IgD-negative memory B cell (primary cell): ENCODE measurements around the gene ZIC1. TPM values are rescaled to one million over a fixed set of nuclear protein-coding genes. Genes with fewer than 3 reads are reported as not detected.
A peak's percentile ranks its signal among the peaks of the same experiment; 100 is the strongest.

Experiments used
- H3K27ac Mint-ChIP-seq, 3 donors: one replicate each; pipeline ENCODE4 v1.8.0; 2020 to 2022; ENCODE audit warnings: mild to moderate bottlenecking in 3 of 3, mixed read lengths in 3 of 3, moderate library complexity in 1 of 3
- H3K27me3 Mint-ChIP-seq: one replicate; pipeline ENCODE4 v1.8.0; 2021; ENCODE audit warnings: mixed read lengths
- H3K36me3 Mint-ChIP-seq: one replicate; pipeline ENCODE4 v1.8.0; 2020; ENCODE audit warnings: mild to moderate bottlenecking, mixed read lengths
- H3K4me1 Mint-ChIP-seq, 3 donors: one replicate each; pipeline ENCODE4 v1.8.0; 2020 to 2022; ENCODE audit warnings: mixed read lengths in 3 of 3, mild to moderate bottlenecking in 1 of 3
- H3K4me3 Mint-ChIP-seq, 4 donors: one replicate each; pipeline ENCODE4 v1.8.0; 2020 to 2022; ENCODE audit warnings: mild to moderate bottlenecking in 4 of 4, mixed read lengths in 4 of 4, moderate library complexity in 3 of 4
- H3K9me3 Mint-ChIP-seq, 3 donors: one replicate each; pipeline ENCODE4 v1.8.0; 2020 to 2021; ENCODE audit warnings: mixed read lengths in 3 of 3, mild to moderate bottlenecking in 1 of 3
- polyA plus RNA-seq: library from polyadenylated mRNA; unstranded; fragments of 300-500 nt; fragmentation: Illumina TruSeq; gene quantifications from one replicate; pipeline ENCODE4 v1.2.3, GENCODE V29; 2021

ZIC1 gene
- polyA plus RNA-seq, 1 donor from 2014 or later: not detected

DNA sequence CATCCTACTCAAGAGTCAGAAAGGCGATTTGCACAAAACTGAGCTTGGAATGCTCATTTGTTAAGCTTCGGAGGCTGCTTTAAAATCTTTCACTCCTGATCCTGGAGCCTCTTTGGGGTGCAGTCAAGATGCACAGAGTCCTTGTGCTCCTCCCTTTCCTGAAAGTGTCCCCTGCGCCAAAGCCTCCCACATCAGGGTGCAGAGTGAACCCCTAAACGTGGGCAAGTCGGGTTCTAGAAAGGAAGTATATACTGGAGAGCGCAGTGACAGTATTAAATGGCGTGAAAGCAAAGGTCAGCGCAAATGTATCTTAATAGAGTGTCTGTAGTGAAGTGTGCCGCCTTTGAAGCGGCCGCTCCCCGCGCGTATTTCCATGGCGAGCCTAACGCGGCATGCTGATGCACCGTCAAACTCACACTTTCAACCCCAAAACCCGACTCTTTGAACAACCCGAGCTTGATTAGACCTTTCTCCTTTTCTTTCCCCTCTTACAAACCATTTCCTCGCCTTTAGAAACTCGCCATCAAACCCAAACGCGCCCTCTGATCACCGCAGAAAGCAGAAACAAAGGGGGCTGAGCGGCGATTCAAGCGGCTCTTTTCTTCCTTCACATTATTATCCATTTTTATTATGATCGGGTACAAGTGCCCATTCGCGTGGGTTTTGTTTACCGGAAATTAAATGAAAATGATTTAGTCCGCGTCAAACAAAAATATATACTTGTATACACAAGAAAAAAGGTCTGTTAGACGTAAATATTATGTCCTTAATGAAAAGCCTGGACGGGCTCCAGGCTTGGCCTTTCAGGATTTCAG, 21.1 kb upstream of the ZIC1 start:
- peaks cover 77% of the 10 kb centered on the region for H3K27me3 Mint-ChIP-seq
- H3K4me3 Mint-ChIP-seq: no peak overlapping the region
- H3K27ac Mint-ChIP-seq: peak overlapping the region in 1 of 3 donors; percentile 30
- H3K36me3 Mint-ChIP-seq: peaks cover 2% of the 10 kb centered on the region
- H3K4me1 Mint-ChIP-seq: no peaks in the 10 kb centered on the region
- peaks cover 1 to 5% (median 5%) of the 10 kb centered on the region in 3 donors for H3K9me3 Mint-ChIP-seq

- H3K27ac Mint-ChIP-seq: peak overlapping the region in 2 of 3 donors; percentile 31 to 80
- H3K4me3 Mint-ChIP-seq: no peak overlapping the region
- peaks cover 2% of the 10 kb centered on the region for H3K36me3 Mint-ChIP-seq
- H3K9me3 Mint-ChIP-seq: peaks cover 1 to 6% (median 5%) of the 10 kb centered on the region in 3 donors
- peaks cover 75% of the 10 kb centered on the region for H3K27me3 Mint-ChIP-seq
- H3K4me1 Mint-ChIP-seq: peaks cover 0 to under 1% (median 0%) of the 10 kb centered on the region in 3 donors
Measured at GRCh38 chr3:147388700-147389580, 20.2 kb upstream of the ZIC1 start.

DNA sequence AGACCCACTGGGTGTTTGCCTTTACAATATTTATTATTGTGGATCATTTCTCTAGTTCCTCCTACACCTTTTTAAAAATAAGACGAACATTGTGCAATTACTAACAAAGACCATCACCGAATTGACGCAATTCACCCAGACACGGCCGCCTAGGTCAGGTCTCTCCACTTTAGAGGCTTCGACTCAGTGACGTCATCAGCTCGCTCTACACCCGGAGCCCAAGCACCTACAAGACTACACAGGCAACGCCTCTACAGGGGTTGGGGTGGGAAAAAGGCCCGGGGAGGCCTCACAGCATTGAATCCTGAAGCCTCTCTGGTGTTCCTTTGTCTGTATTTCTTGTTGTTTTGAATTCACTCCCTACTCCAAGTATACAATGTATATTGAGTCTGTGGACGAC, 19.4 kb upstream of the ZIC1 start:
- H3K36me3 Mint-ChIP-seq: no peaks in the 10 kb centered on the region

DNA sequence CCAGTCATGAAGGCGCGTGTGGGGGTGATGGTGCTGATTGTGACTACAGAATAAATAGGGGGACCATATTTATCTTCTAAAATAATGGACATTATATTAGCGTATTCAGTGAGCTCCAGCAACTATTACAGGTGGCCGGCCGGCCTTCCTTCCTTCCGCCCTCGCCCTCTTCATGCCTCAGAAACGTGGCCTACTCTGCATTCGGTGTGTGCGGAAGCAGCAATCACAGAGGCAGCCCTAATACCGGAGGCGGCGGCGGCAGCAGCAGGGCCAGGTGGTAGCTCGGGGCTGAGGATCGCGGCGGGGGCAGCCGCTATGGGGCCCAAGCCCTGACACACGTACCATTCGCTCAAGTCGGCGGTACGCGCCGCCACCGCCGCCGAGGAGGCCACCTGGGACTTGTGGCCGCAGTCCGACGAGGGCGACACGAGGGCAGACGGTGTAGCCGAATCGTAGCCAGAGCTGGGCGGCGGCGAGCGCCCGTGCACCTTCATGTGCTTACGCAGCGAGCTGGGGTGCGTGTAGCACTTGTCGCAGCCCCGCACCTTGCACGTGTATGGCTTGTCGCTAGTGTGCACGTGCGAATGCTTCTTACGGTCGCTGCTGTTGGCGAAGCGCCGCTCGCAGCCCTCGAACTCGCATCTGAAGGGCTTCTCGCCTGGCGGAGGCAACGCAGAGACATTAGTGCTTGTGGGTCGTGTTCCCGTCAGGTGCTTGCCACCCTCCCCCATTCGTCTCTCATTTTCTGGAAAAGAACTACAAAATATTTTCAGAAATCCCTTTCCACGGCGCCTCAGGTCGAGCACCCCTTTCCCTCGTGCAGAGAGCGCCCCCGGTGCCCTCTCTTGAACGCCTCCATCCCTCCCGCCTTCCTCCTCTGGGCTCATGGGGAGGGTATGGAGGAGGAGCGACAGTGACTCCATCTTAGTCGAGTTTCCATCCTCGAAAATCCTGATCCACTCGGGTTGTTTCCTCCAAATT, 18.3 kb upstream of the ZIC1 start:
- no peak overlapping the region for H3K4me3 Mint-ChIP-seq
- peaks cover 1 to 14% (median 5%) of the 10 kb centered on the region in 3 donors for H3K9me3 Mint-ChIP-seq
- H3K27ac Mint-ChIP-seq: no peak overlapping the region
- H3K4me1 Mint-ChIP-seq: peaks cover 0 to 1% (median 0%) of the 10 kb centered on the region in 3 donors
- H3K27me3 Mint-ChIP-seq: peaks cover 74% of the 10 kb centered on the region
- no peaks in the 10 kb centered on the region for H3K36me3 Mint-ChIP-seq

More for the DNA sequence above, 19.4 kb upstream of the ZIC1 start:
- peaks cover 1 to 11% (median 5%) of the 10 kb centered on the region in 3 donors for H3K9me3 Mint-ChIP-seq
- H3K4me3 Mint-ChIP-seq: no peak overlapping the region
- H3K4me1 Mint-ChIP-seq: peaks cover 0 to 1% (median 0%) of the 10 kb centered on the region in 3 donors
- no peak overlapping the region for H3K27ac Mint-ChIP-seq
- H3K27me3 Mint-ChIP-seq: peaks cover 74% of the 10 kb centered on the region

DNA sequence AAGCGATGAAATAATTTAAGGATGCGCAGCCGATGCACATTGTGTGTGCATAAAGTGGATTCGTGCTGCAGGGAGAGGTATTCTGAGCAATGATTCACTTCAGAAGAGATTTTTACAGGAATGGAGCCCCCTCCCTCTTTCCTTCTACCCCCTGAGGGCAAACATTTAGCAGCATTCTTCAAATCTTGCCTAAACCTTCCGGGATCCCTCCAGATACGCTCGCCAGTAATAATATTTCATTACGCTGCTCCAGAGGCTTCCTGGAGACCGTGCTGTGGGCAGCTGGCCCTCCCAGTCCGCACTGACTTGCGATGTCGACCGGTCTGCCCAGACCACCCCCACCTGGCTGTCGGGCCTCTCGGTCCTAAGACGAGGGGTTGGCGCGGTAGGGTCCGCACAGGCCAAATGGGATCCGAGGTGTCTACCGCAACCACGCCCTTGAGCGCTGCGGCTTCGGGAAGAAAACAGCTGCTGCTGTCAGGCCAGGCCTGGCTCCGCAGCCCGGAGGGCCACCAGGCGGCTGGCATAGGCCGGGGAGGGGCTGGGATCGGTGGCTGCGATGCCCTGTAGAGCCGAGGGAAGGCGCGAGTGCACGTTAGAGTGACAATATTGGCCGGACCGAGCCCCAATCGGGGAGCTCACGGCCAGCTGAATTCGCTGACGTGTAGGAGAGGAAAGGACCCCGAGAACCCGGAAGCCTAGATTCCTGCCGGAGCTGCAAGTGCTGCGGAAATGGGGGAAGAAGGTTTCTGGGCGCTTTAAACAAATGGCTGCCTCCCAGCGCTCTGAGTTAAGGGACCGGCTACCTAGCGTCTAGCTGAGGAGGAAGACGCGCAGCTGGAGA, 17.2 kb upstream of the ZIC1 start:
- peak overlapping the region in 2 of 3 donors; percentile 35 to 78 for H3K27ac Mint-ChIP-seq
- H3K27me3 Mint-ChIP-seq: peaks cover 67% of the 10 kb centered on the region
- no peak overlapping the region for H3K4me3 Mint-ChIP-seq
- H3K9me3 Mint-ChIP-seq: peaks cover 1 to 15% (median 5%) of the 10 kb centered on the region in 3 donors
- H3K4me1 Mint-ChIP-seq: peaks cover 0 to 1% (median 0%) of the 10 kb centered on the region in 3 donors
- H3K36me3 Mint-ChIP-seq: no peaks in the 10 kb centered on the region

- Mint-ChIP-seq H3K4me3 (no peak overlapping the region), H3K27ac (peak overlapping the region in 2 of 3 donors; percentile 35 to 73), H3K4me1 (peaks cover 0 to 1% (median 0%) of the 10 kb centered on the region in 3 donors), H3K27me3 (peaks cover 69% of the 10 kb centered on the region), H3K36me3 (no peaks in the 10 kb centered on the region), H3K9me3 (peaks cover 1 to 16% (median 5%) of the 10 kb centered on the region in 3 donors)
Measured at GRCh38 chr3:147392625-147392946, 16.6 kb upstream of the ZIC1 start.

DNA sequence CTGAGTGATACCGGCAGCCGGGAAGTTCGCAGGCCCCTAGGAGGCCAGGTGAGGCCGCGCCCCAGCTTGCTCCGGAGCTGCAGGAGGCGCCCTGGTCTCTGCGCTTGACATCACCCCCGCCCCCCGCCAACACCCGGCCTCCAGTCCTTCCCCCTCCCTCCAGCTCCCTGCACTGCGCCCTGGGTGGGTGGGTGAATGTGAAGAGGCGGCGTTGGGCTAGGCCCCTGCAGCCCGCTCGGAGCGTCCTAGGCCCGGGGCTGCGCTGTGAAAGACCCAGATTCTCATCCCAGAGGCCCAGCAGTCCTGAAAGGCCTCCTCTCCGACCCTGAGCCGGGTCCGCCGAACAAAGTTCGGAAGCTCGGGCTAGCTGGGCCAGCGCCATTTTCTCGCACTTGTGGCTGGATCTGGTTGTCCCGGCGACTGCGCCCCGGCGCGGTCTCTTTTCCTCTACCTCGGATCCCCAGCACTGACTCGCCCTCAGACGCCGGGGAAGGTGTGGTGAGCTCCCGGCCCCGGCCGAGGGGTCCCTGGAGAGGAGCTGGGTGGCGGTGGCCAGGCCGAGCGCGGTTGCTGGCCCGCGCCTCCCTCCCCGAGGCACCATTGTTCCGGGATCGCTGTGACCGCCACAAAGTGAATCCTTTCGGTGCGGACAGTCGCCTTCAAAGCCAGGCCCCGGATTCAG, 15.8 kb upstream of the ZIC1 start:
- peaks cover 63% of the 10 kb centered on the region for H3K27me3 Mint-ChIP-seq
- H3K4me1 Mint-ChIP-seq: peaks cover 0 to 1% (median 0%) of the 10 kb centered on the region in 3 donors
- no peaks in the 10 kb centered on the region for H3K36me3 Mint-ChIP-seq
- H3K27ac Mint-ChIP-seq: no peak overlapping the region
- H3K9me3 Mint-ChIP-seq: peaks cover 0 to 16% (median under 1%) of the 10 kb centered on the region in 3 donors
- no peak overlapping the region for H3K4me3 Mint-ChIP-seq

DNA sequence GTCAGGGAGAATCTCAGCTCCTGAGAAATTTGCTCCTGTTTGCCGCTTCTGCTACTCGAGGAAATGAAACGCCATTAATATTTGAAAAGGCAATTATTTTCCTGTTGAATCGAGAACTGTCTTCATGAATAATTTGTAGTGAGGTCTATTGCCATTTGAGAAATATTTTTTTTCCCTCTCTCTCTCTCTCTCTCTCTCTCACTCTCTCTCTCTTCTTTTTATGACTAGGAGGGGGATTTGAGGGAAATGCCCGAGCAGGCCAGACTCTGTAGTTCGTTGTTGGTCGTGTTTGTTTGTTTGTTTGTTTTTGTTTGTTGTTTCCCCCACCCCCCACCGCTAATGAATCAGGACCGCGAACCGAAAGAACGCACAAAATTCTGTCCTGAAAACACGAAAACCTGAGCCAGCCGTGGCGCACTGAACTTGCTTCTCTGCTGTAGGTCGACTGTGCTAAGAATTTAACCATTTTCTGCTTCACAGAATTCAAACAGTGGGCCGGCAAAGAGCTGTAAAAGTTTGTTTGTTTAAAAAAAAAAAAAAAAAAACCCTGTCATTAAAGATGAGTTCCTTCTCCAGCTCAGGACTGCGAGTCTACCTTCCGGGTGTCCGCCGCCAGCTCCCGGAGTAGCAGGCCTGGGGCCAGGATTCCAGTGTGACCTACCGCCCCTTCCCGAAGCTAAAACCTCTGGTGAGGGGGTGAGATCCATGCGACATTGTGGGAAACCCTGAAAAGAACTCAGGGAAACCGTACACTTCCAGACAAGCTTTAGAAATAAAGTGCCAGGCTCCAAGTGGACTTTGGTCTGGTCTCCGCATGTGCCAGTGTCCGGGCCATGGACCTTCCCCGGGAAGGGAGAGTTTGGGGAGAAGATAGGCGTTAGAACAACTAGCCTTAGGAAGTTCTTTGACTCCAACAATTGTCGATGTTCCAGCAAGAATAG, 15.0 kb upstream of the ZIC1 start:
- H3K9me3 Mint-ChIP-seq: peaks cover 0 to 13% (median 2%) of the 10 kb centered on the region in 3 donors
- H3K4me3 Mint-ChIP-seq: no peak overlapping the region
- H3K4me1 Mint-ChIP-seq: peaks cover 0 to 1% (median 0%) of the 10 kb centered on the region in 3 donors
- H3K27ac Mint-ChIP-seq: peak overlapping the region in 1 of 3 donors; percentile 4
- H3K27me3 Mint-ChIP-seq: peaks cover 58% of the 10 kb centered on the region
- H3K36me3 Mint-ChIP-seq: no peaks in the 10 kb centered on the region

DNA sequence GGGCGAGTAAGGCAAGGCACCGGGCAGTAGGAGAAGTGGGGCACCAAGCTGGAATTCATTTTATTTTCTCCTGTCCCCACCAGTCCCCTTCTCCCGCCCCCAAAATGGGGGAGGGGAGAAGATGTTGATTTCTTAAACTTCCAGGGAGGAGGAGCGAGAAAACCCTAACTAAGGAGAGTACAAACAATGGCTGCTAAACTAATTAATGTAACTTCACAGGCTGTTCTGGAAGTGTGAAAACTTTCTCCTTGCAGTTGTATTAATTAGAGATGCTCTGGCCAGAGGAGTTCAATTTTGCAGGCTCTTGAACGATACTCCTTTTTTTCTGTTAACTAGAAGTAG, 14.3 kb upstream of the ZIC1 start:
- Mint-ChIP-seq H3K27ac (peak overlapping the region in 1 of 3 donors; percentile 4), H3K9me3 (peaks cover 0 to 13% (median 4%) of the 10 kb centered on the region in 3 donors), H3K4me3 (no peak overlapping the region), H3K36me3 (no peaks in the 10 kb centered on the region), H3K27me3 (peaks cover 59% of the 10 kb centered on the region), H3K4me1 (peaks cover 0 to 1% (median 0%) of the 10 kb centered on the region in 3 donors)

DNA sequence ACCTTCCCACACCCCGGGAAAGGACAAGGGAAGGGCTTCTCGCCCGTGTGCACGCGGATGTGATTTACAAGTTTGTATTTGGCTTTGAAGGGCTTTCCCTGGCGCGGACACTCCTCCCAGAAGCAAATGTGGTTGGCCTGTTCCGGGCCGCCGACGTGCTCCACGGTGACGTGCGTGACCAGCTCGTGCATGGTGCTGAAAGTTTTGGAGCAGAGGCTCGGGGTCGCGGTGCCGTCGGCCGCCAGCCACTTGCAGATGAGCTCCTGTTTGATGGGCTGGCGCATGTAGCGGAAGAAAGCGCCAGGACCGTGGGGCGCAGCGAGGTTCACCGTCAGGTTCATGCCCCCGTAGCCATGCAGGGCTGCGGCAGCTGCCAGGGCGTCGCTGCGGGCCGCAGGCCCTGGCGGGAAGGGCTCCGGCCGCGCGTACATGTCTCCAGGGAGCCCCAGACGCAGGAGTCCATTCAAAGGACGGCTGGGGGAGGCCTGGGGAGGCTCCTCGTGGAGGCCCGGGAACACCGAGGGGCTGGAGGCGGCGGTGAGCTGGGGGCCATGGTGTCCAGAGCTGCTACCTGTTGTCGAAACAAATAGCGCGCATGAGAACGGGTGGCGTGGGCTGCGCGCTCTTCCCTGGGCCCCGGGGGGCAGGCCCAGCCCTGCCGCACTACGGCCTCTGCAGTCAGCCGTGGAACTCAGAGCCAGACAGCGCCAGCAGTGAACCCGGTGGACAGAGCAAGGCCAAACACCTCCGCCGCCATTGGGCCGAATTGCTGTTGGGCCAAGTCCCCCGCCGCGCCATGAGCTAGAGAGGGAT, 13.1 kb upstream of the ZIC1 start:
- no peak overlapping the region for H3K4me3 Mint-ChIP-seq
- H3K27me3 Mint-ChIP-seq: peaks cover 59% of the 10 kb centered on the region
- H3K9me3 Mint-ChIP-seq: peaks cover 0 to 13% (median 4%) of the 10 kb centered on the region in 3 donors
- H3K36me3 Mint-ChIP-seq: no peaks in the 10 kb centered on the region
- no peak overlapping the region for H3K27ac Mint-ChIP-seq
- peaks cover 0 to 1% (median 0%) of the 10 kb centered on the region in 3 donors for H3K4me1 Mint-ChIP-seq

- no peaks in the 10 kb centered on the region for H3K36me3 Mint-ChIP-seq
- H3K4me1 Mint-ChIP-seq: peaks cover 0 to 1% (median 0%) of the 10 kb centered on the region in 3 donors
- H3K27ac Mint-ChIP-seq: peak overlapping the region in 1 of 3 donors; percentile 21
- H3K4me3 Mint-ChIP-seq: no peak overlapping the region
- peaks cover 56% of the 10 kb centered on the region for H3K27me3 Mint-ChIP-seq
- H3K9me3 Mint-ChIP-seq: peaks cover 0 to 13% (median 4%) of the 10 kb centered on the region in 3 donors
Measured at GRCh38 chr3:147396712-147397046, 12.5 kb upstream of the ZIC1 start.
